VCaP (cell line): ENCODE results near the gene KRT81.
"Not testable (repeated sequence)": the region's sequence is repeated elsewhere in the genome, so short reads cannot be mapped to it uniquely, and the experiment has no call there.

ENCODE experiments used
- H3K27ac ChIP-seq: fragments of 450-650 bp; 2 replicates; pipeline ENCODE4 v1.5.1; 2017
- CTCF ChIP-seq: fragments of 450-650 bp; conservative IDR thresholded peaks from 2 replicates; pipeline ENCODE4 v1.5.1; 2017; ENCODE audit warnings: mild to moderate bottlenecking, moderate library complexity

KRT81 gene

GRCh38 chr12:52286857-52287785, 4.2 kb downstream of the KRT81 start:
- H3K27ac ChIP-seq = not testable (repeated sequence)
- TF ChIP-seq CTCF = peak; percentile 15; the same call in 1 of the 2 replicates

- TF ChIP-seq CTCF = no peak
- H3K27ac ChIP-seq = no peak overlapping the region
Measured at GRCh38 chr12:52285851-52286530, 5.3 kb downstream of the KRT81 start.

GRCh38 chr12:52285172-52285745, 6.1 kb downstream of the KRT81 start:
- H3K27ac ChIP-seq = no peak overlapping the region
- TF ChIP-seq CTCF = no peak

GRCh38 chr12:52284562-52285171, 6.7 kb downstream of the KRT81 start:
- H3K27ac ChIP-seq = no peak overlapping the region
- TF ChIP-seq CTCF = no peak

- TF ChIP-seq CTCF = no peak
- H3K27ac ChIP-seq = peak overlapping the region; percentile 49
Measured at GRCh38 chr12:52280796-52281560, 10.4 kb downstream of the KRT81 start.

- peak overlapping the region; percentile 49 for H3K27ac ChIP-seq
- TF ChIP-seq CTCF = no peak
Measured at GRCh38 chr12:52280319-52280795, 11.0 kb downstream of the KRT81 start.
